SK-N-SH treated with all-trans-retinoic acid at 6 μM for 48 hours (cell line): ENCODE results near the gene IL17RB.

Experiments
- ATAC-seq: fragments of 200-7000 bp; cut with Tn5 transposase; 3 replicates; pipeline ENCODE4 v1.9.1; 2020; ENCODE audit warnings: mild to moderate bottlenecking, moderate library complexity
- ARNTL ChIP-seq: fragments of 450-650 bp; formaldehyde crosslinking; IDR thresholded peaks from 2 replicates; pipeline ENCODE4 v1.5.0; 2020; ENCODE audit warnings: low read depth, mild to moderate bottlenecking, moderate library complexity, borderline replicate concordance
- ESRRG ChIP-seq: fragments of 250-450 bp; sonication (Bioruptor Pico); IDR thresholded peaks from 2 replicates; pipeline ENCODE4 v1.6.1; 2021; ENCODE audit warnings: mild to moderate bottlenecking
- GLIS3 ChIP-seq: fragments of 250-450 bp; sonication (Bioruptor Pico); IDR thresholded peaks from 2 replicates; pipeline ENCODE4 v1.5.0; 2020; ENCODE audit warnings: mild to moderate bottlenecking, moderate library complexity
- ISL1 ChIP-seq: fragments of 250-450 bp; sonication (Bioruptor Pico); IDR thresholded peaks from 2 replicates; pipeline ENCODE4 v2.1.2; 2022; ENCODE audit warnings: mild to moderate bottlenecking, moderate library complexity
- OSR1 ChIP-seq: fragments of 250-450 bp; sonication (Bioruptor Pico); IDR thresholded peaks from 2 replicates; pipeline ENCODE4 v1.8.0; 2022; ENCODE audit warnings: moderate library complexity, mild to moderate bottlenecking, inconsistent platforms
- PATZ1 ChIP-seq: fragments of 250-450 bp; sonication (Bioruptor Pico); IDR thresholded peaks from 2 replicates; pipeline ENCODE4 v1.8.0; 2020; ENCODE audit warnings: mild to moderate bottlenecking, moderate library complexity, borderline replicate concordance
- PPARA ChIP-seq: fragments of 250-450 bp; sonication (Bioruptor Pico); IDR thresholded peaks from 2 replicates; pipeline ENCODE4 v1.5.0; 2020; ENCODE audit warnings: mild to moderate bottlenecking, borderline replicate concordance
- RARB ChIP-seq: fragments of 250-450 bp; sonication (Bioruptor Pico); IDR thresholded peaks from 2 replicates; pipeline ENCODE4 v1.8.0; 2021; ENCODE audit warnings: mild to moderate bottlenecking, moderate library complexity
- SNAI2 ChIP-seq: fragments of 250-450 bp; sonication (Bioruptor Pico); IDR thresholded peaks from 2 replicates; pipeline ENCODE4 v1.5.0; 2020; ENCODE audit warnings: mild to moderate bottlenecking, moderate library complexity
- TCF4 ChIP-seq: fragments of 250-450 bp; sonication (Bioruptor Pico); IDR thresholded peaks from 2 replicates; pipeline ENCODE4 v1.8.0; 2021; ENCODE audit warnings: mild to moderate bottlenecking, moderate library complexity, borderline replicate concordance
- TOX ChIP-seq: fragments of 250-450 bp; sonication (Bioruptor Pico); IDR thresholded peaks from 2 replicates; pipeline ENCODE4 v1.8.0; 2021; ENCODE audit warnings: mild to moderate bottlenecking, moderate library complexity, borderline replicate concordance
- ZC3H10 ChIP-seq: fragments of 250-450 bp; sonication (Bioruptor Pico); IDR thresholded peaks from 2 replicates; pipeline ENCODE4 v1.5.1; 2021; ENCODE audit warnings: mild to moderate bottlenecking, moderate library complexity
- ZFP3 ChIP-seq: fragments of 250-450 bp; sonication (Bioruptor Pico); IDR thresholded peaks from 2 replicates; pipeline ENCODE4 v1.5.0; 2020; ENCODE audit warnings: mild to moderate bottlenecking, moderate library complexity
- ZFP30 ChIP-seq: fragments of 450-650 bp; formaldehyde crosslinking; IDR thresholded peaks from 2 replicates; pipeline ENCODE4 v1.5.0; 2022; ENCODE audit warnings: mild to moderate bottlenecking, moderate library complexity
- ZNF565 ChIP-seq: fragments of 450-650 bp; formaldehyde crosslinking; conservative IDR thresholded peaks from 2 replicates; pipeline ENCODE4 v1.5.0; 2020; ENCODE audit warnings: low read depth, mild to moderate bottlenecking, moderate library complexity
- ZNF70 ChIP-seq: fragments of 450-650 bp; formaldehyde crosslinking; IDR thresholded peaks from 2 replicates; pipeline ENCODE4 v1.5.0; 2020; ENCODE audit warnings: mild to moderate bottlenecking, moderate library complexity
- ZNF8 ChIP-seq: fragments of 450-650 bp; formaldehyde crosslinking; IDR thresholded peaks from 2 replicates; pipeline ENCODE4 v1.5.0; 2020; ENCODE audit warnings: mild to moderate bottlenecking, moderate library complexity
- TF ChIP-seq, protein P1 (sequence below): fragments of 250-450 bp; sonication (Bioruptor Pico); IDR thresholded peaks from 2 replicates; pipeline ENCODE4 v1.5.1; 2020; ENCODE audit warnings: low read depth, mild to moderate bottlenecking, moderate library complexity
- TF ChIP-seq, protein P2 (sequence below): fragments of 250-450 bp; sonication (Bioruptor Pico); IDR thresholded peaks from 2 replicates; pipeline ENCODE4 v1.5.1; 2021; ENCODE audit warnings: mild to moderate bottlenecking, moderate library complexity

The IL17RB gene

DNA sequence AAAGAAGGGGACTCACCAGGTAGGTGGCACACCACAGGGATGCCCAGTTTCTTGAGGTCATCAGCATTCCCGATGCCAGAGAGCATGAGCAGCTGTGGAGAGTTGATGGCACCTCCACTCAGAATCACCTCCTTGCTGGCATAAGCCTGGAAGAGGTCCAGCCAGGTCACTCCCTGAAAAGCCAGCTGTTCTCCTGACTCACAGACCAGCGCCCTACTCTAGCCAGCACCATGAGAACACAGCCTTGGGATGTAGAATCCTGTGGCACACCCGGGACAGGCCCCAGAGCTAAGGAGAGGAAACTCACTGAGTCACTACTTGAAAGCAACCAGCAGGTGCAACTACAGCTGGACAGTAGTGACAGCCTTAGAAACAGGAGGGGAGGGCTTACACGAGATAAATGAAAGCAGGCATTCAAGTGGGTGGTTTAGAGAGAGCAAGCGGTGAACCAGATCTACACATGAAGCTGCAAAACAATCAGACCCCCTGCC, 24.7 kb upstream of the IL17RB start:
- TF ChIP-seq ZFP3 (CRISPR knock-in tag) (no peak), TCF4 (CRISPR knock-in tag) (no peak), OSR1 (no peak), ZC3H10 (CRISPR knock-in tag) (no peak), ZNF70 (CRISPR knock-in tag) (no peak)
- ATAC-seq = no peak

GRCh38 chr3:53822331-53822741, 24.0 kb upstream of the IL17RB start:
- ATAC-seq = no peak
- TF ChIP-seq ZNF565 (no peak), ISL1 (CRISPR knock-in tag) (no peak), OSR1 (no peak), ZNF8 (CRISPR knock-in tag) (no peak), RARB (CRISPR knock-in tag) (no peak), ZFP30 (CRISPR knock-in tag) (no peak), SNAI2 (CRISPR knock-in tag) (no peak)

DNA sequence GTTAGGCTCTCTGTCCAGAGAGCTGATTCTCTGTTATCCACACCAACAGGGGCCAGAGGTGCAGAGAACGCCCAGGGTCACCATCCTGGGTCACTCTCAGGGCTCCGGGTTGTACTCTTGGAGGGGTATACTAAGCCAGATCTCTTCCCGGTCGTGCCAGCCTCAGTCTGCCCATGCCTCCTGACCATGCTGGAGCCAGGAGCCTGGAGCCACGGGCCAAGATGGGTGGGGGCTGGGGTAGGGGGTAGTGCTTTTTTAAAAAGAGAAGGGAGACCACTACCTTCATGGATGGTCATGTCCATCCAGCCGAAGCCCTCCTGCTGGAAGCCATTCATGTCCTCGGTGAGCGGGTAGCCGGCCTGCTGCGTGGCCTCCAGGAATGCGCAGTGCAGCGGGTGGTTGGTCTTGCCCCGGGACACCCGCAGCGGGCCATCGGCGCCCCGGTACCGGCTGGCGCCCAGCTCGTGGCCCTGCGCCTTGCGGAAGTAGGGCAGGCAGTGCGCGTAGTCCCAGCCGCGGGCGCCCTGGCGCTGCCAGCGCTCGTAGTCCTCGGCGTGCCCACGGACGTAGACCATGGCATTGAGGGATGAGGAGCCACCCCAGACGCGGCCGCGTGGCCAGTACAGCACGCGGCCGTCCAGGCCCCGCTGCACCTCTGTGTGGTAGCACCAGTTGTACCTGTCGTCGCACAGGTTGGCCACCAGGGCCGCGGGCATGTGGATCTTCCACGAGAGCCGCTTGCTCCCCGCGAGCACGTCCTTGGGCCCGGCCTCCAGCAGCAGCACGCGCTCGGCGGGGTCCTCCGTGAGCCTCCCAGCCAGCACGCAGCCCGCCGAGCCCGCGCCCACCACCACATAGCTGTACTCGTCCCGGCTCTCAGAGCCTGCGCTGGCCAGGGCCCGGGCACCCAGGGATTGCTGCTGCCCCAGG, 23.1 kb upstream of the IL17RB start:
- TF ChIP-seq ESRRG (no peak), RARB (CRISPR knock-in tag) (no peak), TCF4 (CRISPR knock-in tag) (no peak), PPARA (no peak), TOX (CRISPR knock-in tag) (no peak), ZFP3 (CRISPR knock-in tag) (no peak)
- TF ChIP-seq, protein P1, sequence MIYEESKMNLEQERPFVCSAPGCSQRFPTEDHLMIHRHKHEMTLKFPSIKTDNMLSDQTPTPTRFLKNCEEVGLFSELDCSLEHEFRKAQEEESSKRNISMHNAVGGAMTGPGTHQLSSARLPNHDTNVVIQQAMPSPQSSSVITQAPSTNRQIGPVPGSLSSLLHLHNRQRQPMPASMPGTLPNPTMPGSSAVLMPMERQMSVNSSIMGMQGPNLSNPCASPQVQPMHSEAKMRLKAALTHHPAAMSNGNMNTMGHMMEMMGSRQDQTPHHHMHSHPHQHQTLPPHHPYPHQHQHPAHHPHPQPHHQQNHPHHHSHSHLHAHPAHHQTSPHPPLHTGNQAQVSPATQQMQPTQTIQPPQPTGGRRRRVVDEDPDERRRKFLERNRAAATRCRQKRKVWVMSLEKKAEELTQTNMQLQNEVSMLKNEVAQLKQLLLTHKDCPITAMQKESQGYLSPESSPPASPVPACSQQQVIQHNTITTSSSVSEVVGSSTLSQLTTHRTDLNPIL (CRISPR knock-in tag) = no peak
- no peak for ATAC-seq

GRCh38 chr3:53823956-53824657, 22.3 kb upstream of the IL17RB start:
- ATAC-seq = no peak

More at GRCh38 chr3:53823956-53824657, 22.3 kb upstream of the IL17RB start:
- TF ChIP-seq ZFP30 (CRISPR knock-in tag) = no peak
- no peak for TF ChIP-seq GLIS3 (CRISPR knock-in tag)
- TF ChIP-seq SNAI2 (CRISPR knock-in tag) = no peak
- no peak for TF ChIP-seq ZNF70 (CRISPR knock-in tag)
- TF ChIP-seq ISL1 (CRISPR knock-in tag) = no peak
- TF ChIP-seq, protein P2, sequence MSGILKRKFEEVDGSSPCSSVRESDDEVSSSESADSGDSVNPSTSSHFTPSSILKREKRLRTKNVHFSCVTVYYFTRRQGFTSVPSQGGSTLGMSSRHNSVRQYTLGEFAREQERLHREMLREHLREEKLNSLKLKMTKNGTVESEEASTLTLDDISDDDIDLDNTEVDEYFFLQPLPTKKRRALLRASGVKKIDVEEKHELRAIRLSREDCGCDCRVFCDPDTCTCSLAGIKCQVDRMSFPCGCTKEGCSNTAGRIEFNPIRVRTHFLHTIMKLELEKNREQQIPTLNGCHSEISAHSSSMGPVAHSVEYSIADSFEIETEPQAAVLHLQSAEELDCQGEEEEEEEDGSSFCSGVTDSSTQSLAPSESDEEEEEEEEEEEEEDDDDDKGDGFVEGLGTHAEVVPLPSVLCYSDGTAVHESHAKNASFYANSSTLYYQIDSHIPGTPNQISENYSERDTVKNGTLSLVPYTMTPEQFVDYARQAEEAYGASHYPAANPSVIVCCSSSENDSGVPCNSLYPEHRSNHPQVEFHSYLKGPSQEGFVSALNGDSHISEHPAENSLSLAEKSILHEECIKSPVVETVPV (CRISPR knock-in tag) = no peak
- TF ChIP-seq ZC3H10 (CRISPR knock-in tag) = no peak
- TF ChIP-seq PPARA = no peak
- no peak for TF ChIP-seq ZNF565
- no peak for TF ChIP-seq ARNTL (CRISPR knock-in tag)
- TF ChIP-seq, protein P1 (CRISPR knock-in tag) = no peak
- no peak for TF ChIP-seq TCF4 (CRISPR knock-in tag)
- no peak for TF ChIP-seq PATZ1 (CRISPR knock-in tag)
- TF ChIP-seq, all 23 proteins: peak for 0
